RWPE2 (cell line): ENCODE data around the gene ITIH4.

Source experiments
- ATAC-seq: fragments of 200-7000 bp; cut with Tn5 transposase; 3 replicates; pipeline ENCODE4 v1.9.1; 2021; ENCODE audit warnings: low read depth
- DNase-seq: peaks from one replicate; pipeline ENCODE4 v3.0.0-alpha.2; 2020; ENCODE audit warnings: low spot score
- H3K27ac ChIP-seq: fragments of 450-650 bp; 2 replicates; pipeline ENCODE4 v1.5.1; 2017; ENCODE audit warnings: mild to moderate bottlenecking; ENCODE audit not compliant: poor library complexity, severe bottlenecking
- H3K27me3 ChIP-seq: fragments of 250-450 bp; sonication (Bioruptor Pico); 2 replicates; pipeline ENCODE4 v1.5.1; 2021; ENCODE audit warnings: mild to moderate bottlenecking, moderate library complexity; ENCODE audit not compliant: insufficient read depth, poor library complexity, severe bottlenecking
- H3K36me3 ChIP-seq: fragments of 250-450 bp; sonication (Bioruptor Pico); 2 replicates; pipeline ENCODE4 v1.5.1; 2020; ENCODE audit warnings: low read depth, mild to moderate bottlenecking, moderate library complexity
- H3K4me1 ChIP-seq: fragments of 250-450 bp; sonication (Bioruptor Pico); 2 replicates; pipeline ENCODE4 v1.5.1; 2021; ENCODE audit warnings: mild to moderate bottlenecking, moderate library complexity; ENCODE audit not compliant: insufficient read depth, poor library complexity, severe bottlenecking
- H3K4me3 ChIP-seq: fragments of 250-450 bp; sonication (Bioruptor Pico); 2 replicates; pipeline ENCODE4 v1.5.1; 2021; ENCODE audit warnings: mild to moderate bottlenecking, moderate library complexity; ENCODE audit not compliant: severe bottlenecking
- H3K9me3 ChIP-seq: fragments of 250-450 bp; sonication (Bioruptor Pico); 2 replicates; pipeline ENCODE4 v1.5.1; 2021; ENCODE audit warnings: mild to moderate bottlenecking, moderate library complexity; ENCODE audit not compliant: severe bottlenecking
- TF ChIP-seq, protein P1 (sequence below): fragments of 450-650 bp; IDR thresholded peaks from one replicate; pipeline ENCODE4 v1.5.1; 2017; ENCODE audit warnings: mild to moderate bottlenecking, moderate library complexity; ENCODE audit not compliant: poor library complexity, severe bottlenecking

Gene ITIH4

DNA sequence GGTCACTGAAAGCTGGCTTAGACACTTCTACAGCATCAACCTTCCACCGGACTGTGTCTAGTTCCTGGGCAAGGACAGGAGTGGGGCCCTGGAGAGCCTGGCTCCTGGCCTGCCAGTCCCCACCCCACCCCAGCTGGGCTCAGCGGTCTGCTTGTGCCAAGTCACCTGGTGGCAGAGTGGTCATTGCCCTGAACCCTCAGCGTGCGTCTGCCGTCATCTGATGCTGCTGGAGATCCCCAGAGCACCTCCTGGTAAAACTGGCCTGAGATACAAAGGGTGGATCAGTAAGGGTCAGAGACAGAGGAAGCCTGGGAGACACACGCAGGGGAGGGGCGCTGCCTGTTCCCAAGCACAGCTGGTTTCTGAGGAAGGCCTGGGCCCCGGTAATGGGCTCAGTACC is 16.7 kb downstream of the ITIH4 start:
- DNase-seq (no peak), ATAC-seq (no peak)
- H3K4me1 ChIP-seq: no peaks in the 10 kb centered on the region
- H3K27ac ChIP-seq: no peak overlapping the region
- no peaks in the 10 kb centered on the region for H3K27me3 ChIP-seq
- no peaks in the 10 kb centered on the region for H3K9me3 ChIP-seq
- TF ChIP-seq, protein P1, sequence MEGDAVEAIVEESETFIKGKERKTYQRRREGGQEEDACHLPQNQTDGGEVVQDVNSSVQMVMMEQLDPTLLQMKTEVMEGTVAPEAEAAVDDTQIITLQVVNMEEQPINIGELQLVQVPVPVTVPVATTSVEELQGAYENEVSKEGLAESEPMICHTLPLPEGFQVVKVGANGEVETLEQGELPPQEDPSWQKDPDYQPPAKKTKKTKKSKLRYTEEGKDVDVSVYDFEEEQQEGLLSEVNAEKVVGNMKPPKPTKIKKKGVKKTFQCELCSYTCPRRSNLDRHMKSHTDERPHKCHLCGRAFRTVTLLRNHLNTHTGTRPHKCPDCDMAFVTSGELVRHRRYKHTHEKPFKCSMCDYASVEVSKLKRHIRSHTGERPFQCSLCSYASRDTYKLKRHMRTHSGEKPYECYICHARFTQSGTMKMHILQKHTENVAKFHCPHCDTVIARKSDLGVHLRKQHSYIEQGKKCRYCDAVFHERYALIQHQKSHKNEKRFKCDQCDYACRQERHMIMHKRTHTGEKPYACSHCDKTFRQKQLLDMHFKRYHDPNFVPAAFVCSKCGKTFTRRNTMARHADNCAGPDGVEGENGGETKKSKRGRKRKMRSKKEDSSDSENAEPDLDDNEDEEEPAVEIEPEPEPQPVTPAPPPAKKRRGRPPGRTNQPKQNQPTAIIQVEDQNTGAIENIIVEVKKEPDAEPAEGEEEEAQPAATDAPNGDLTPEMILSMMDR: no peak
- no peaks in the 10 kb centered on the region for H3K36me3 ChIP-seq
- H3K4me3 ChIP-seq: no peak overlapping the region

DNA sequence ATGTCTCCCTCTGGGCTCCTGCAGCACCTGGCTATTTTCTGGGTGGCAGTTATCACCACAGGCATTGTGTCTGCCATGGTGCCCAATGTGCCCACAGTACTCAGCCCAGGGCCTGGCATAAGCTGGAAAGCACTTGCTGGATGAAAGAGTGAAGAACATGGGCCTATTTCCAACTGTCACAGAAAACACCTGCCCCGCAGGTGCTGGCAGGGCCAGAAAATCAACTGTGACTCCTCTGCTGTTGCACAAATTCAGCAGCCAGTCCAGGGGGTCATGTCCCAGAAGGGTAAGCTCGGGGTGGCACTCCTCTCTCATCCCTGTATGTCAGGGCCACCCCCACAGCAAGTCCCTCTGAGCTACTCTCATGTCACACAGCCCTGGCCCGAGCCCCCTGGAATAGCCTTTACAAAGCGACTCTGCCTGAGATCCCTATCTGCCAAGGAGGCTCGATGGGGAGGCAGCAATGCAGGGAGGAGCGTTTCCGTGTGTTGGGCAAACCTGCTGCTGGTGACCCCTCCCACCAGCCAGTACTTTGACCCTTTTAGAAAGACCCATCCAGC is 18.9 kb downstream of the ITIH4 start:
- Histone ChIP-seq H3K9me3 (no peaks in the 10 kb centered on the region), H3K27me3 (no peaks in the 10 kb centered on the region), H3K4me3 (no peak overlapping the region), H3K4me1 (no peaks in the 10 kb centered on the region), H3K36me3 (no peaks in the 10 kb centered on the region), H3K27ac (no peak overlapping the region)
- DNase-seq (no peak), ATAC-seq (no peak)
- TF ChIP-seq, protein P1: no peak

DNA sequence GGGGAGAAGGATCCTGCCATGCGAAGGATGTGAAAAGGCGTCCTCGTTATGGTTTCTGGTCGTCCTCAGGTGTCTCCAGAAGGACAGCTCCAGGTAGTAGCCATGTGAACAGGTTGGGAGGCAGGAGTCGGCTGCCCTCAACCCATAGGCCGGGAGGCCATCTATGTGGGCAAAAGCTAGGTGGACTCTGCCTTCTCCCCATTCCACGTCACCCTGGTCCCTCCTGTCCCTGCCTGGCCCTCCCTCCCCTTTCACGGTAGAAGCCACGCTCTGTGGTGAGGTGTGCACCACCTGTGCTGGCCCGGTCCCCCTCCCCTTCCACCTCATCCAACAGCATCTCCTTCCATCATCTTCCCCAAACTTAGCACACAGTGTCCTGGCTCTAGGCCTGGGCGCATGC is 19.5 kb downstream of the ITIH4 start:
- Histone ChIP-seq H3K9me3 (no peaks in the 10 kb centered on the region), H3K27me3 (no peaks in the 10 kb centered on the region), H3K36me3 (no peaks in the 10 kb centered on the region), H3K27ac (no peak overlapping the region), H3K4me1 (no peaks in the 10 kb centered on the region), H3K4me3 (no peak overlapping the region)
- TF ChIP-seq, protein P1: no peak
- ATAC-seq (no peak), DNase-seq (no peak)

GRCh38 chr3:52809662-52810377 is 20.7 kb downstream of the ITIH4 start:
- DNase-seq (no peak), ATAC-seq (no peak)
- Histone ChIP-seq H3K36me3 (no peaks in the 10 kb centered on the region), H3K4me3 (no peak overlapping the region), H3K27ac (no peak overlapping the region), H3K4me1 (no peaks in the 10 kb centered on the region), H3K9me3 (no peaks in the 10 kb centered on the region), H3K27me3 (no peaks in the 10 kb centered on the region)
- TF ChIP-seq, protein P1: no peak

- no peaks in the 10 kb centered on the region for H3K36me3 ChIP-seq
- ATAC-seq (no peak), DNase-seq (no peak)
- H3K9me3 ChIP-seq: no peaks in the 10 kb centered on the region
- H3K4me3 ChIP-seq: no peak overlapping the region
- no peaks in the 10 kb centered on the region for H3K27me3 ChIP-seq
- no peaks in the 10 kb centered on the region for H3K4me1 ChIP-seq
- no peak overlapping the region for H3K27ac ChIP-seq
- TF ChIP-seq, protein P1: no peak
Observed at GRCh38 chr3:52809149-52809548, 21.3 kb downstream of the ITIH4 start.
